H1 (cell line): ENCODE measurements around the gene CHPT1. TPM values are rescaled to one million over a fixed set of nuclear protein-coding genes. Genes with fewer than 3 reads are reported as not detected.

ENCODE experiments used
- PHF8 ChIP-seq: fragments of 200-600 bp; sonication (generic); conservative IDR thresholded peaks from 2 replicates; pipeline ENCODE4 v1.7.1; 2012; ENCODE audit warnings: low read depth, mild to moderate bottlenecking, inconsistent platforms, low read length, moderate library complexity
- SP4 ChIP-seq: IDR thresholded peaks from 2 replicates; pipeline ENCODE4 v1.6.1; 2012; ENCODE audit warnings: low read length, inconsistent platforms
- TAF7 ChIP-seq: optimal IDR thresholded peaks from 2 replicates; pipeline ENCODE3; 2011; ENCODE audit warnings: low read depth, mild to moderate bottlenecking, inconsistent platforms, low read length, moderate library complexity, borderline replicate concordance
- TCF12 ChIP-seq: IDR thresholded peaks from 2 replicates; pipeline ENCODE4 v1.6.1; 2011; ENCODE audit warnings: low read depth, mild to moderate bottlenecking, low read length
- polyA plus RNA-seq, 7 experiments: library from polyadenylated mRNA; depleted of rRNA in 3 of 7; stranded (reverse) in 5 of 7; unstranded in 2 of 7; fragments of >200 nt in 5 of 7; fragments of 200-250 nt in 2 of 7; gene quantifications; 1 replicate in 5 of 7; 2 replicates in 1 of 7; 4 replicates in 1 of 7; pipeline versions ENCODE4 v1.2.1 to v1.2.3, GENCODE V29; 2011 to 2013; ENCODE audit warnings: missing spikeins in 2 of 7, mixed read lengths in 2 of 7
- total RNA-seq: library from RNA; stranded (reverse); fragmentation: NEBNext Ultra II Directional; extraction: Animal tissue kit (Norgen Biotek cat#: 25700); gene quantifications from 2 replicates; pipeline ENCODE4 v1.2.1, GENCODE V29; 2021
- TF ChIP-seq, protein P1 (sequence below): IDR thresholded peaks from 2 replicates; pipeline ENCODE4 v1.6.1; 2011; ENCODE audit warnings: low read depth, mild to moderate bottlenecking, low read length; ENCODE audit not compliant: insufficient read depth

CHPT1 gene
- total and polyA plus RNA-seq, 2 of the 8 experiments (the other 6 are each of a cell fraction or from before 2014, with no cell fraction given), result 13.3 to 22.5 TPM

DNA sequence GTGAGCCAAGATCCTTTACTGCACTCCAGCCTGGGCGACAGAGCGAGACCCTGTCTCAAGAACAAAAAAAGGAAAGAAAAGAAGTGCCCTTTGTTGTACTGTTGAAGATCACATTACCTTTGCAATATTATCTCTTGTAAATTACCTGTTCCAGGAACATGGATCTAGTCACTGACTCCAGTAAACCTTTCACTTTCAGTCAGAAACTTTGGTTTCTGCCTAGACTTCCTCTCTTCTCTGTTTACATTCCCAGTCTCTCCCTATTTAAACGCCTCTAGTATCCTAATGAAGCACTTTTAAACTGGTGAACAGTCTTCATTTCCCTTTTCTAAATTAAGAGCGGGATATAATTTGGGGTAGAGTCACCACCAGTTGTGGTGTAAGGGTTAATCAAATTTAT lies 12.8 kb downstream of the CHPT1 start (continued):
- TF ChIP-seq TCF12 (no peak), TAF7 (no peak), PHF8 (no peak), SP4 (no peak)
- TF ChIP-seq, protein P1, sequence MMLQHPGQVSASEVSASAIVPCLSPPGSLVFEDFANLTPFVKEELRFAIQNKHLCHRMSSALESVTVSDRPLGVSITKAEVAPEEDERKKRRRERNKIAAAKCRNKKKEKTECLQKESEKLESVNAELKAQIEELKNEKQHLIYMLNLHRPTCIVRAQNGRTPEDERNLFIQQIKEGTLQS, result no peak
